GM19395 (cell line): ENCODE measurements around the gene SENP3.

Source experiments
- ATAC-seq: cut with Tn5 transposase; IDR thresholded peaks from one replicate; pipeline ENCODE4 v1.9.1; 2021; ENCODE audit warnings: mild to moderate bottlenecking, moderate library complexity; ENCODE audit not compliant: unreplicated experiment

The SENP3 gene

GRCh38 chr17:7555320-7555948 is 6.3 kb upstream of the SENP3 start:
- no peak for ATAC-seq

GRCh38 chr17:7556627-7557026 is 5.1 kb upstream of the SENP3 start:
- no peak for ATAC-seq

GRCh38 chr17:7557147-7557764 is 4.5 kb upstream of the SENP3 start:
- ATAC-seq = no peak

GRCh38 chr17:7557775-7558543 is 3.8 kb upstream of the SENP3 start:
- no peak for ATAC-seq

- no peak for ATAC-seq
Measured at GRCh38 chr17:7558544-7559319, 3.0 kb upstream of the SENP3 start, which contains the start of gene TNFSF13. Gene TNFSF13, plus strand, starts transcription at chr17:7558750. Its CDS starts 290 bp downstream, at chr17:7559040.

GRCh38 chr17:7559320-7560171 is 2.2 kb upstream of the SENP3 start:
- no peak for ATAC-seq

GRCh38 chr17:7560172-7561027 is 1.3 kb upstream of the SENP3 start:
- ATAC-seq = no peak

- peak; percentile 57 for ATAC-seq
Measured at GRCh38 chr17:7561028-7561575, 617 bp upstream of the SENP3 start.

- peak; percentile 7 for ATAC-seq
Measured at GRCh38 chr17:7562208-7562605, 488 bp downstream of the SENP3 start.

GRCh38 chr17:7563115-7563869 is 1.6 kb downstream of the SENP3 start:
- ATAC-seq = no peak

- ATAC-seq = no peak
Measured at GRCh38 chr17:7569571-7569970, 7.9 kb downstream of the SENP3 start.

GRCh38 chr17:7570351-7570750 is 8.6 kb downstream of the SENP3 start:
- no peak for ATAC-seq

GRCh38 chr17:7572338-7572587 is 10.5 kb downstream of the SENP3 start:
- no peak for ATAC-seq

- peak; percentile 90 for ATAC-seq
Measured at GRCh38 chr17:7572588-7573323, 11.0 kb downstream of the SENP3 start.

- ATAC-seq = no peak
Measured at GRCh38 chr17:7573324-7574080, 11.8 kb downstream of the SENP3 start.

- no peak for ATAC-seq
Measured at GRCh38 chr17:7574176-7574953, 12.6 kb downstream of the SENP3 start.
